Measurements from ENCODE around the gene NUP210L.

GRCh38 chr1:153995202-153995601, 159.7 kb downstream of the NUP210L start:
- TF ChIP-seq ZNF274 (IDR thresholded peaks at IDR 0.05; ENCODE audit: low read depth, low read length) (no peak), YY1 (IDR thresholded peaks at IDR 0.05; ENCODE audit: insufficient read depth, insufficient read length) (no peak)

Measured in NT2/D1 (cell line).